GM18517 (cell line): ENCODE measurements around the gene CTNNBIP1.

Experiments used
- ATAC-seq: cut with Tn5 transposase; IDR thresholded peaks from one replicate; pipeline ENCODE4 v1.9.1; 2021; ENCODE audit warnings: mild to moderate bottlenecking, moderate library complexity; ENCODE audit not compliant: unreplicated experiment

Gene CTNNBIP1

GRCh38 chr1:9905010-9905409 is 5.1 kb downstream of the CTNNBIP1 start:
- ATAC-seq, result no peak

- ATAC-seq, result no peak
Measured at GRCh38 chr1:9904596-9904995, 5.5 kb downstream of the CTNNBIP1 start.

GRCh38 chr1:9903801-9904527 is 6.1 kb downstream of the CTNNBIP1 start:
- no peak for ATAC-seq

- ATAC-seq, result no peak
Measured at GRCh38 chr1:9902060-9902452, 8.0 kb downstream of the CTNNBIP1 start.

GRCh38 chr1:9901148-9902059 is 8.7 kb downstream of the CTNNBIP1 start:
- no peak for ATAC-seq

- no peak for ATAC-seq
Measured at GRCh38 chr1:9900142-9901043, 9.7 kb downstream of the CTNNBIP1 start.

GRCh38 chr1:9894115-9894514 is 16.0 kb downstream of the CTNNBIP1 start:
- ATAC-seq, result no peak

- no peak for ATAC-seq
Measured at GRCh38 chr1:9892563-9893528, 17.2 kb downstream of the CTNNBIP1 start.

GRCh38 chr1:9891207-9891606 is 18.9 kb downstream of the CTNNBIP1 start:
- no peak for ATAC-seq

GRCh38 chr1:9890224-9890731 is 19.8 kb downstream of the CTNNBIP1 start:
- no peak for ATAC-seq

GRCh38 chr1:9889411-9889810 is 20.7 kb downstream of the CTNNBIP1 start:
- no peak for ATAC-seq

- ATAC-seq, result no peak
Measured at GRCh38 chr1:9888886-9889285, 21.2 kb downstream of the CTNNBIP1 start.

GRCh38 chr1:9887070-9887469 is 23.0 kb downstream of the CTNNBIP1 start:
- no peak for ATAC-seq

- no peak for ATAC-seq
Measured at GRCh38 chr1:9886092-9886742, 23.9 kb downstream of the CTNNBIP1 start.

- ATAC-seq, result no peak
Measured at GRCh38 chr1:9884805-9885204, 25.3 kb downstream of the CTNNBIP1 start.

- ATAC-seq, result no peak
Measured at GRCh38 chr1:9883585-9884449, 26.3 kb downstream of the CTNNBIP1 start.

GRCh38 chr1:9882945-9883303 is 27.1 kb downstream of the CTNNBIP1 start:
- no peak for ATAC-seq

GRCh38 chr1:9882296-9882944 is 27.6 kb downstream of the CTNNBIP1 start:
- ATAC-seq, result no peak
